ENCODE results near the gene FRAS1. TPM values are rescaled to one million over a fixed set of nuclear protein-coding genes. Genes with fewer than 3 reads are reported as not detected.

FRAS1 gene
- total and polyA plus RNA-seq, 2 of the 8 experiments (the other 6 are each of a cell fraction or from before 2014, with no cell fraction given), result 38.5 to 109 TPM

GRCh38 chr4:78033861-78034260 is 23.3 kb upstream of the FRAS1 start:
- no peak overlapping the region for H4K5ac ChIP-seq (ENCODE audit: insufficient read length, low read depth, low read length)
- no peak overlapping the region for H2BK5ac ChIP-seq (ENCODE audit: low read depth, low read length)
- H2BK12ac ChIP-seq (ENCODE audit: low read depth, low read length), result no peak overlapping the region
- ChIA-PET POLR2A (ENCODE audit: partially characterized antibody) (interaction anchor here (1.8 kb wide), 1 partner anchor 23 kb away, joined by 4 read pairs; the partner anchor contains the start of gene FRAS1), CTCF (ENCODE audit: partially characterized antibody) (interaction anchor here (1.2 to 1.9 kb wide), 3 partner anchors 26 to 44 kb away, joined by 3 to 7 read pairs (median 4); no protein-coding TSS in a partner anchor)
- H3K9me3 ChIP-seq (ENCODE audit: insufficient read depth in 2 of 2, low read depth in 1 of 2, low read length in 1 of 2), result no peaks in the 10 kb centered on the region
- H3K4me1 ChIP-seq (replicated peaks in 1 of 4; ENCODE audit: control insufficient read depth in 3 of 4, insufficient read depth in 4 of 4, low read length in 3 of 4), result peaks cover 0 to 5% (median 0%) of the 10 kb centered on the region in 4 experiments; a peak in 1 of 7 replicates
- no peaks in the 10 kb centered on the region for H3K27me3 ChIP-seq (replicated peaks in 1 of 4; ENCODE audit: control insufficient read depth in 3 of 4, extremely low read depth in 1 of 4, insufficient read depth in 3 of 4, low read length in 3 of 4)
- no peak overlapping the region for H3K27ac ChIP-seq (ENCODE audit: low read depth, low read length)
- no peaks in the 10 kb centered on the region for H4K20me1 ChIP-seq (replicated peaks in 1 of 2; ENCODE audit: control insufficient read depth in 1 of 2, insufficient read depth in 2 of 2, low read length in 2 of 2)
- H3K4me3 ChIP-seq (ENCODE audit: extremely low read depth in 1 of 4, insufficient read depth in 2 of 4, low read depth in 3 of 4, low read length in 4 of 4), result no peak overlapping the region
- H3K79me1 ChIP-seq (ENCODE audit: low read depth, low read length), result no peaks in the 10 kb centered on the region
- TF ChIP-seq RNF2 (IDR thresholded peaks at IDR 0.05; ENCODE audit: borderline replicate concordance, low read depth, low read length, missing control alignments, poor library complexity, severe bottlenecking) (no peak), CEBPB (IDR thresholded peaks at IDR 0.05; ENCODE audit: low read depth, low read length) (no peak), ATF3 (IDR thresholded peaks at IDR 0.05; ENCODE audit: insufficient read depth, low read depth, low read length) (no peak), EP300 (IDR thresholded peaks at IDR 0.05; ENCODE audit: borderline replicate concordance in 1 of 2, low read depth in 2 of 2, low read length in 2 of 2) (no peak), KDM4A (IDR thresholded peaks at IDR 0.05; ENCODE audit: low read depth, low read length, severe bottlenecking) (no peak), CTCF (IDR thresholded peaks at IDR 0.05; ENCODE audit: control extremely low read depth in 1 of 3, insufficient read depth in 1 of 3, low read depth in 1 of 3, low read length in 3 of 3) (no peak), RFX5 (IDR thresholded peaks at IDR 0.05; ENCODE audit: borderline replicate concordance, low read depth, low read length) (no peak)
- H3K18ac ChIP-seq (ENCODE audit: extremely low read depth, low read length), result no peak overlapping the region
- H2BK15ac ChIP-seq (ENCODE audit: low read length), result no peak overlapping the region
- DNase-seq (ENCODE audit: low read depth in 1 of 2, low spot score in 2 of 2), result no peak
- H3K36me3 ChIP-seq (ENCODE audit: control insufficient read depth in 2 of 4, insufficient read depth in 4 of 4, low read length in 3 of 4), result no peaks in the 10 kb centered on the region
- no peak overlapping the region for H3K56ac ChIP-seq (replicated peaks; ENCODE audit: insufficient read length, low read depth, low read length)
- no peak overlapping the region for H2AK5ac ChIP-seq (ENCODE audit: low read depth, low read length)
- H3K23ac ChIP-seq (ENCODE audit: insufficient read length), result no peak overlapping the region
- no peak overlapping the region for H2AFZ ChIP-seq (ENCODE audit: low read length)
- H3K14ac ChIP-seq (ENCODE audit: insufficient read length), result no peak overlapping the region
- no peak overlapping the region for H2BK120ac ChIP-seq (replicated peaks; ENCODE audit: low read depth, low read length)
- H4K91ac ChIP-seq (replicated peaks; ENCODE audit: insufficient read length, low read length), result no peak overlapping the region
- H3K23me2 ChIP-seq (ENCODE audit: low read depth, low read length), result no peaks in the 10 kb centered on the region
- no peaks in the 10 kb centered on the region for H3K79me2 ChIP-seq (ENCODE audit: control insufficient read depth in 1 of 2, insufficient read depth in 2 of 2, low read length in 2 of 2)
- H3K4me2 ChIP-seq (ENCODE audit: insufficient read depth in 1 of 2, low read depth in 2 of 2, low read length in 2 of 2), result no peak overlapping the region
- no peak overlapping the region for H3K9ac ChIP-seq (replicated peaks in 1 of 4; ENCODE audit: extremely low read depth in 1 of 4, low read depth in 3 of 4, low read length in 3 of 4)
- no peak overlapping the region for H4K8ac ChIP-seq (ENCODE audit: extremely low read depth, insufficient read depth, low read length)
- H2BK20ac ChIP-seq (ENCODE audit: low read length), result no peak overlapping the region
- H3K4ac ChIP-seq (replicated peaks; ENCODE audit: insufficient read length, low read depth, low read length), result no peak overlapping the region
- no peak for FAIRE-seq

All from H1 (cell line).